Spleen (tissue), 7 donors: Measurements from ENCODE around the gene GRB10.

Experiments used
- CTCF ChIP-seq, 11 experiments: fragments of 200-600 bp in 7 of 11; fragments of 450-650 bp in 4 of 11; sonication (generic) in 4 of 11; IDR thresholded peaks in 8 of 11; conservative IDR thresholded peaks in 3 of 11; 1 replicate in 7 of 11; 2 replicates in 4 of 11; pipeline versions ENCODE4 v1.4.0 to v1.8.0; 2016 to 2021; ENCODE audit warnings: antibody characterized with exemption in 11 of 11, inconsistent platforms in 4 of 11, mild to moderate bottlenecking in 1 of 11
- POLR2A ChIP-seq, 3 donors: fragments of 450-650 bp; IDR thresholded peaks; one replicate each; pipeline ENCODE4 v1.5.1; 2017; ENCODE audit warnings: antibody characterized with exemption in 3 of 3, mild to moderate bottlenecking in 1 of 3
- donor health status: DM: no; HTN: no; CAD: no; lungs with moderate emphysema.
- donor health status: DM: no; HTN: no; CAD: no.
- donor health status: DM: no; HTN: no; CAD: no.

- TF ChIP-seq CTCF (IDR thresholded peaks at IDR 0.05 in 8 of 11, conservative IDR thresholded peaks at IDR 0.05 in 3 of 11) (no peak), POLR2A (IDR thresholded peaks at IDR 0.05) (no peak)
Measured at GRCh38 chr7:50723173-50723572, 59.5 kb downstream of the GRB10 start.
